Fibroblast of pulmonary artery (primary cell): ENCODE results near the gene SEMA5B.
A peak's percentile ranks its signal among the peaks of the same experiment; 100 is the strongest.

Source experiments
- DNase-seq: peaks from one replicate; pipeline ENCODE4 v3.0.0-alpha.2; 2010; ENCODE audit warnings: low read depth
- H3K4me3 ChIP-seq: replicated peaks from 2 replicates; pipeline ENCODE4 v1.5.1; 2011; ENCODE audit warnings: low read depth, mild to moderate bottlenecking, control low read depth, low read length, moderate library complexity
- CTCF ChIP-seq: IDR thresholded peaks from 2 replicates; pipeline ENCODE4 v1.5.1; 2011; ENCODE audit warnings: mild to moderate bottlenecking, control low read depth, low read length, inconsistent platforms; ENCODE audit errors: missing control alignments

The SEMA5B gene

GRCh38 chr3:122969585-122970469 lies 57.7 kb downstream of the SEMA5B start:
- peak; percentile 66 for DNase-seq
- H3K4me3 ChIP-seq = no peak overlapping the region
- TF ChIP-seq CTCF = no peak

- no peak for DNase-seq
- no peak for TF ChIP-seq CTCF
- H3K4me3 ChIP-seq = no peak overlapping the region
Observed at GRCh38 chr3:122967765-122968164, 59.8 kb downstream of the SEMA5B start.

- no peak for DNase-seq
- no peak for TF ChIP-seq CTCF
- H3K4me3 ChIP-seq = no peak overlapping the region
Observed at GRCh38 chr3:122967356-122967755, 60.2 kb downstream of the SEMA5B start.

GRCh38 chr3:122966045-122966444 lies 61.5 kb downstream of the SEMA5B start:
- no peak for DNase-seq
- TF ChIP-seq CTCF = no peak
- H3K4me3 ChIP-seq = no peak overlapping the region

GRCh38 chr3:122964811-122965210 lies 62.8 kb downstream of the SEMA5B start:
- no peak for TF ChIP-seq CTCF

GRCh38 chr3:122962149-122962548 lies 65.4 kb downstream of the SEMA5B start:
- H3K4me3 ChIP-seq = no peak overlapping the region
- TF ChIP-seq CTCF = no peak
- DNase-seq = no peak

More at GRCh38 chr3:122964811-122965210, 62.8 kb downstream of the SEMA5B start:
- no peak for DNase-seq
- H3K4me3 ChIP-seq = no peak overlapping the region

- DNase-seq = peak; percentile 68
Observed at GRCh38 chr3:122961146-122961545, 66.4 kb downstream of the SEMA5B start.

More at GRCh38 chr3:122961146-122961545, 66.4 kb downstream of the SEMA5B start:
- no peak for TF ChIP-seq CTCF
- no peak overlapping the region for H3K4me3 ChIP-seq
